ENCODE data around the gene MSMP. TPM values are rescaled to one million over a fixed set of nuclear protein-coding genes. Genes with fewer than 3 reads are reported as not detected.

MSMP gene
- total and polyA plus RNA-seq, 9 of the 15 experiments (the other 6 are each of a cell fraction or from before 2014, with no cell fraction given): 0.60 TPM; not detected in 8

DNA sequence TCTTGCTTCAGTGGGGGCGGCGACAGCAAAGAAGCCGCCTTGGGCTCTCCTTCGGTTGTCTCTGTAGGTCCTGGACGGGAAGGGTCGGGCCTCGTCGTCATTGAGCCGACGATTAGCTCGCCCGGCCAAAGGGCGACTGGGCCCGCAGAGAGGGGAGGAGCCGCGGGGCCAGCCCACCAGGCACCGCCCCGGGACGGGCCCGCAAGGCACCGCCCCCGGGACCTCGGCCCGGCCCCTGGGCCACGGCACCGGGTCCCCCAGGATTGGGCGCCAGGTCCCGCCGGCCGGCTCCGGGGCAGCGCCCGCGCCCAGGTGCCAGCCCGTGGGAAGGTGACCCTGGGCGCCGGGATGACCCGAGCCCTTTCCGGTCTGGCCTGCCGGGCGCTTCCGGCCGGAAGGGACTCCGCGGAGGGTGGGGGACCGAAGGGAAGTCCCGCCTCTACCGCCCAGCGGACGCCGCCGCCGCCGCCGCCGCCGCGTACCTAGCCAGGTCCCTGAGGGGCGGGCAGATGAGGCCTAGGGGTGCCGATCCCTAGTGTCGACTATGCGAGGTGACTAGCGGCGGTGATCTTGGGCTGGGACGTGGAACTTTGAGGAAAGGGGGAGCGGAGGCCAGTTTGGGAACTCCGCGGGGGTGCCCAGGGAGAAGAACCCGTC is 5.1 kb downstream of the MSMP start, which contains the start of the genes GBA2 and RGP1 (continued):
- TF ChIP-seq, protein P1, sequence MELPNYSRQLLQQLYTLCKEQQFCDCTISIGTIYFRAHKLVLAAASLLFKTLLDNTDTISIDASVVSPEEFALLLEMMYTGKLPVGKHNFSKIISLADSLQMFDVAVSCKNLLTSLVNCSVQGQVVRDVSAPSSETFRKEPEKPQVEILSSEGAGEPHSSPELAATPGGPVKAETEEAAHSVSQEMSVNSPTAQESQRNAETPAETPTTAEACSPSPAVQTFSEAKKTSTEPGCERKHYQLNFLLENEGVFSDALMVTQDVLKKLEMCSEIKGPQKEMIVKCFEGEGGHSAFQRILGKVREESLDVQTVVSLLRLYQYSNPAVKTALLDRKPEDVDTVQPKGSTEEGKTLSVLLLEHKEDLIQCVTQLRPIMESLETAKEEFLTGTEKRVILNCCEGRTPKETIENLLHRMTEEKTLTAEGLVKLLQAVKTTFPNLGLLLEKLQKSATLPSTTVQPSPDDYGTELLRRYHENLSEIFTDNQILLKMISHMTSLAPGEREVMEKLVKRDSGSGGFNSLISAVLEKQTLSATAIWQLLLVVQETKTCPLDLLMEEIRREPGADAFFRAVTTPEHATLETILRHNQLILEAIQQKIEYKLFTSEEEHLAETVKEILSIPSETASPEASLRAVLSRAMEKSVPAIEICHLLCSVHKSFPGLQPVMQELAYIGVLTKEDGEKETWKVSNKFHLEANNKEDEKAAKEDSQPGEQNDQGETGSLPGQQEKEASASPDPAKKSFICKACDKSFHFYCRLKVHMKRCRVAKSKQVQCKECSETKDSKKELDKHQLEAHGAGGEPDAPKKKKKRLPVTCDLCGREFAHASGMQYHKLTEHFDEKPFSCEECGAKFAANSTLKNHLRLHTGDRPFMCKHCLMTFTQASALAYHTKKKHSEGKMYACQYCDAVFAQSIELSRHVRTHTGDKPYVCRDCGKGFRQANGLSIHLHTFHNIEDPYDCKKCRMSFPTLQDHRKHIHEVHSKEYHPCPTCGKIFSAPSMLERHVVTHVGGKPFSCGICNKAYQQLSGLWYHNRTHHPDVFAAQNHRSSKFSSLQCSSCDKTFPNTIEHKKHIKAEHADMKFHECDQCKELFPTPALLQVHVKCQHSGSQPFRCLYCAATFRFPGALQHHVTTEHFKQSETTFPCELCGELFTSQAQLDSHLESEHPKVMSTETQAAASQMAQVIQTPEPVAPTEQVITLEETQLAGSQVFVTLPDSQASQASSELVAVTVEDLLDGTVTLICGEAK (IDR thresholded peaks at IDR 0.05): peak; percentile 91
- TF ChIP-seq, protein P1 (CRISPR knock-in tag; IDR thresholded peaks at IDR 0.05): no peak
- no peak for TF ChIP-seq ZC3H11A (IDR thresholded peaks at IDR 0.05; ENCODE audit: low read depth, low read length)
- TF ChIP-seq KDM5B (IDR thresholded peaks at IDR 0.05; ENCODE audit: insufficient replicate concordance, low read depth, low read length): peak; percentile 42
- TF ChIP-seq, protein P2, sequence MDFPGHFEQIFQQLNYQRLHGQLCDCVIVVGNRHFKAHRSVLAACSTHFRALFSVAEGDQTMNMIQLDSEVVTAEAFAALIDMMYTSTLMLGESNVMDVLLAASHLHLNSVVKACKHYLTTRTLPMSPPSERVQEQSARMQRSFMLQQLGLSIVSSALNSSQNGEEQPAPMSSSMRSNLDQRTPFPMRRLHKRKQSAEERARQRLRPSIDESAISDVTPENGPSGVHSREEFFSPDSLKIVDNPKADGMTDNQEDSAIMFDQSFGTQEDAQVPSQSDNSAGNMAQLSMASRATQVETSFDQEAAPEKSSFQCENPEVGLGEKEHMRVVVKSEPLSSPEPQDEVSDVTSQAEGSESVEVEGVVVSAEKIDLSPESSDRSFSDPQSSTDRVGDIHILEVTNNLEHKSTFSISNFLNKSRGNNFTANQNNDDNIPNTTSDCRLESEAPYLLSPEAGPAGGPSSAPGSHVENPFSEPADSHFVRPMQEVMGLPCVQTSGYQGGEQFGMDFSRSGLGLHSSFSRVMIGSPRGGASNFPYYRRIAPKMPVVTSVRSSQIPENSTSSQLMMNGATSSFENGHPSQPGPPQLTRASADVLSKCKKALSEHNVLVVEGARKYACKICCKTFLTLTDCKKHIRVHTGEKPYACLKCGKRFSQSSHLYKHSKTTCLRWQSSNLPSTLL (IDR thresholded peaks at IDR 0.05): no peak
- no peak for TF ChIP-seq GABPB2 (CRISPR knock-in tag; conservative IDR thresholded peaks at IDR 0.05)
- TF ChIP-seq, protein P3, sequence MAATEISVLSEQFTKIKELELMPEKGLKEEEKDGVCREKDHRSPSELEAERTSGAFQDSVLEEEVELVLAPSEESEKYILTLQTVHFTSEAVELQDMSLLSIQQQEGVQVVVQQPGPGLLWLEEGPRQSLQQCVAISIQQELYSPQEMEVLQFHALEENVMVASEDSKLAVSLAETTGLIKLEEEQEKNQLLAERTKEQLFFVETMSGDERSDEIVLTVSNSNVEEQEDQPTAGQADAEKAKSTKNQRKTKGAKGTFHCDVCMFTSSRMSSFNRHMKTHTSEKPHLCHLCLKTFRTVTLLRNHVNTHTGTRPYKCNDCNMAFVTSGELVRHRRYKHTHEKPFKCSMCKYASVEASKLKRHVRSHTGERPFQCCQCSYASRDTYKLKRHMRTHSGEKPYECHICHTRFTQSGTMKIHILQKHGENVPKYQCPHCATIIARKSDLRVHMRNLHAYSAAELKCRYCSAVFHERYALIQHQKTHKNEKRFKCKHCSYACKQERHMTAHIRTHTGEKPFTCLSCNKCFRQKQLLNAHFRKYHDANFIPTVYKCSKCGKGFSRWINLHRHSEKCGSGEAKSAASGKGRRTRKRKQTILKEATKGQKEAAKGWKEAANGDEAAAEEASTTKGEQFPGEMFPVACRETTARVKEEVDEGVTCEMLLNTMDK (IDR thresholded peaks at IDR 0.05; ENCODE audit: borderline replicate concordance, insufficient read depth, low read depth, low read length, poor library complexity, severe bottlenecking): no peak
- TF ChIP-seq TCF7 (IDR thresholded peaks at IDR 0.05; ENCODE audit: borderline replicate concordance): no peak
- TF ChIP-seq ETS2 (tag; IDR thresholded peaks at IDR 0.05; ENCODE audit: borderline replicate concordance, poor library complexity, severe bottlenecking): no peak
- TF ChIP-seq, protein P4, sequence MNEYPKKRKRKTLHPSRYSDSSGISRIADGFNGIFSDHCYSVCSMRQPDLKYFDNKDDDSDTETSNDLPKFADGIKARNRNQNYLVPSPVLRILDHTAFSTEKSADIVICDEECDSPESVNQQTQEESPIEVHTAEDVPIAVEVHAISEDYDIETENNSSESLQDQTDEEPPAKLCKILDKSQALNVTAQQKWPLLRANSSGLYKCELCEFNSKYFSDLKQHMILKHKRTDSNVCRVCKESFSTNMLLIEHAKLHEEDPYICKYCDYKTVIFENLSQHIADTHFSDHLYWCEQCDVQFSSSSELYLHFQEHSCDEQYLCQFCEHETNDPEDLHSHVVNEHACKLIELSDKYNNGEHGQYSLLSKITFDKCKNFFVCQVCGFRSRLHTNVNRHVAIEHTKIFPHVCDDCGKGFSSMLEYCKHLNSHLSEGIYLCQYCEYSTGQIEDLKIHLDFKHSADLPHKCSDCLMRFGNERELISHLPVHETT (CRISPR knock-in tag; conservative IDR thresholded peaks at IDR 0.05 in 1 of 2, IDR thresholded peaks at IDR 0.05 in 1 of 2): peak in 1 of 2 experiments; percentile 82; a peak in 2 of 4 replicates
- TF ChIP-seq POLR2AphosphoS5 (IDR thresholded peaks at IDR 0.05; ENCODE audit: control insufficient read depth, insufficient read depth, low read depth, low read length): peak; percentile 41; the same call in 1 of the 2 replicates

Data from K562 (cell line).